Measurements from ENCODE around the gene PHF21A.

Gene PHF21A

DNA sequence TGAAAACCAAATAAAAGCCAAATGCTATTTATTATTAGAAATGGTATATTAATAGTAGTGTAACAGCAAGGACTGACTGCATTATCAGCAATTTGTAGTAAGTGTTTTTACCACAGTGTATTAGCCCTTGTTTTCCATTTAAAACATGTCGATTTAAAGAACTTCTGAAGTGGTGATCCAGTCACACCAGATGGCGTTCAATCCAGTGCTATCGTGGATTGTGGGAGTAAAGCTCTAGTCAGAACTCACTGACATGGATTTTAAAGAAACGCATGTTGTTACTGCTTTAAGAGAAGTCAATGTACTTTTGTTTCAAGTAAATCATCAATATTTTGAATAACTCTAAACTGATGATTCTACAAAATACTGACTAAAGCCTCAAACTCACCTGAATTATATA lies 147.7 kb downstream of the PHF21A start:
- no peak for DNase-seq

DNA sequence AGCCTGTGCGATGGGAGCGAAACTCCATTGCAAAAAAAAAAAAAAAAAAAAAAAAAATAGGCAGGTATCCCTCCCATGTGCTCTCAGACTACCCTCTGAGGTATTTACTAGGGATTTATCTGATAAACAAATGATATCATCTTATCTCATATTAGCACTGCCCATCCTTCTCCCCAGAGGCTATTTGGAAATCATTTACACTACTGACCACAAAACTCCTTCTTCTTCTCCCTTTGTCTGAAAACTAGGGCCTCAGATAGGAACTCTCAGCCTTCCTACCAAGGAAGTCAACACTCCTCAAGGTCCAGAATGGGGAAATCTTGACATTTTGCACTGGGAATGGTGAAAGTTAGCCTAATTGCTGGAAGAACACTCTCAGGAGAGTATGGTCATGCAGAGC lies 152.4 kb downstream of the PHF21A start:
- no peak for DNase-seq

DNA sequence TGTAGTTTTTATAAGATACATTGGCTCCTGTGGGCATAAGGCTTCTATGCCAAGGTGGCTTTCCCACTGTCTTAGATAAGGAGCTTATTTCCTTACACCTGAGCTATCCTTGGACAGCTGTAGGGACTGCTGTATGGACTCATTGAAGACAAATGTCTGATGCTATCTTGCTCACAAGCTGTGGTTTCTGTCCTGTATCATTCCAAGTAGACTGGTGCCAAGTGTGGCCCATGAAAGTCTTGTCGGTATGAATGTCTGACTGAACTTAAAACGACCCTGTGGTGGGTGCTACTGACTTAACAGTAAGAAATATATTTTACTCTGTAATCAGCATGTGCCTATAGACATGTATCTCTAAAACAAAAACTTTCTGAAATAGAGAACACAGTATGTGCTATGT lies 153.7 kb downstream of the PHF21A start:
- DNase-seq = no peak

DNA sequence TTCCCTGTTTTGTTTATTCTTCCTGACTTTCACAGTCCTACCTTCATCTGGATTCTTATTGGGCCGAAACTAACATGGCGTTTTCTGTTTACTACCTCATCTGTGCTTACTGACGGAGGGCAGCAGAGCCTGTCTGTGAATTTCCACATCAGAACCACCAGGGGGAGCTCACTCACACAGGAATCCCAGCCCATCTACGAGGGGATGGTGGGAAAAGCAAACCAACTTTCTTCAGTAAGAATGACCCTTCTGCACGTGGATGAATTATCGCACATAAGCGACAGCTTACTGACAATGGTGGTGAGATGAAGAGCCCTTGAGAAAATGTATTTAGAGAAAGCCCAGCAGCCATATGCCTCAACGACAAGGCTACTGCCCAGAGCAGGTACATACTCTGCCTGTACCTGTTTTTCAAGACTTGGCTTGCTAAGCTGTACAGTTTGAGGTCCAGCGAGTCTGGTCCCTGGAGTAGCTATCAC lies 156.3 kb downstream of the PHF21A start:
- DNase-seq = peak; percentile 77

DNA sequence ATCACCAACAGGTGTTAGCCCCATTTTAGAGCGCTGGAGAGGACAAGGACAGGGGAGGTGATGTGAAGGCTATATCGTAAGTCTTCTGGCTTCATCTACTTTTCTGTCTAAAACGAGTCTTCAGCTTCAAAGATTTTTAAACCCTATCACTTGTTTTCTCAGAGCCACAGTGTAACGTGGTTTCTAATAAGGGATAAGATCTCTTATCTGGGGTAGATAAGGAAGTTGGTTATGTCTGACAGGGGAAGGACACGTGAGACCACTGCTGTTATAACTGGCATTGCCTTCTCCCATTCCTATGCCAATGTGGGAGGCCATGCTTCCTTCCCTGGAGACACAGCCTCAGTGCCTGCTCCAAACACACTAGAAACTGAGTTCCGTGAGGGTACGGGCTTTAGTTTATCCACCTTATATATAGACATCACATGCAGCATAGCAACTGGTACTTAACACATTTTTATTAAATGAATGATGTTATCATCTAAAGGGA lies 159.5 kb downstream of the PHF21A start:
- DNase-seq = no peak

DNA sequence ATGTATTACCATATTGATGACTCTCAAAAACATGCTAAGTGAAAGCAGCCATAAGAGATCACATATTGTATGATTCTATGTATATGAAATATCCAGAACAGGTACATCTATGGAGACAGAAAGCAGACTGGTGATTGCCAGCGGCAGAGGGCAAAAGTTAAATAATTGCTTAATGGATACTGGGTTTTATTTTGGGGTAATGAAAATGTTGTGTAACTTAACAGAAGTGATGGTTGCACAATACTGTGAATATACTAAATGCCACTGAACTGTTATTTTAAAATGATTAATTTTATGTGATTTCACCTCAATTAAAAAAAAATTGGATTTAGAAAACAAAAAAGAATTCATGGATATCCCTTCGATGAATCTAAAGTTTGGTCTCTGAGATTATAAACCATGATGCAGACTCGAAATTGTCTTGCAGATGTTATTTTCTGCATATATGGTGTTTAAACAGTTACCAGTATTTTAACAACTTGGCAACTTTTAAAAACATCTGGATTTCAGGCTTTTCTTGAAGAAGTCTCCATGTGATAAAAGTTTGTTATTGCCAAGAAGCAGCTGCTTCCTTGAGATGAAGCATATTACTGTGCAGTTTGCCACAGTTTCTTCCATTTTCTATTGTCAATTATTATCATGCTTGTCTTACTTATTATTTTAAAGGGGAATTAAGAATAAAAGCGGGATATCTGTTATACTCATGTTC lies 160.7 kb downstream of the PHF21A start:
- DNase-seq = peak; percentile 20

DNA sequence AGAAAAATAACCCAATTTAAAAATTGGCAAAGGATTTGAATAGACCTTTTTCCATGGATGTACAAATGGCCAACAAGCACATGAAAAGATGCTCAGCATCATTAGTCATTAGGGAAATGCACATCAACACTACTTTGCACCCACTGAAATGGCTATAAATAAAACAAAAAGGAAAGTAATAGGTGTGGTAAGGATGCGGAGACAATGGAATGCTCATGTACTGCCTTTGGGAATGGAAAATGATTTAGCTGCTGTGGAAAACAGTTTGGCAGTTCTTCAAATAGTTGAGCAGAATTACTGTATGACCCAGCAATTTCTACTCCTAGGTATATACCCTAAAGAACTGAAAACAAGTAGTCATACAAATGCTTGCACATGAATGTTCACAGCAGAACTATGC lies 161.4 kb downstream of the PHF21A start:
- DNase-seq = no peak

DNA sequence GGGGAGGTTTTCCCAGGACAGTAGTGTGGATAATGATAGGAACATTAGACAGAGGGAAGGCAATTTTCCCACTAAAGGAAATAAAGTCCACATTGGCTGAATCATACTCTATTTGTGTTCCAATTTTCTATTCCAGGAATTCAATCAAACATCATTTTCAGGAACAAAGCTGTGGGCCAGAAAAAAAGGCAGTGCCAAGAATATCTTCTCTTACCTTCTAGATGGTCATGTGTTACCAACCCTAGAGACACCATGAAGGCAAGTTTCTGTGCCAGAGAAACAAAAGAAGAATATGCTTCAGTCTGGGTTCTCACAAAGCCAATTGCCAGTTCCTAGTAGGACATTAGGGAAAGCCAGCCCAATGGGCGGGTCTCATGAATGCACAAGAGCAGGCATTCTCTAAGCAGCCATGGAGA lies 171.3 kb downstream of the PHF21A start:
- DNase-seq = no peak

DNA sequence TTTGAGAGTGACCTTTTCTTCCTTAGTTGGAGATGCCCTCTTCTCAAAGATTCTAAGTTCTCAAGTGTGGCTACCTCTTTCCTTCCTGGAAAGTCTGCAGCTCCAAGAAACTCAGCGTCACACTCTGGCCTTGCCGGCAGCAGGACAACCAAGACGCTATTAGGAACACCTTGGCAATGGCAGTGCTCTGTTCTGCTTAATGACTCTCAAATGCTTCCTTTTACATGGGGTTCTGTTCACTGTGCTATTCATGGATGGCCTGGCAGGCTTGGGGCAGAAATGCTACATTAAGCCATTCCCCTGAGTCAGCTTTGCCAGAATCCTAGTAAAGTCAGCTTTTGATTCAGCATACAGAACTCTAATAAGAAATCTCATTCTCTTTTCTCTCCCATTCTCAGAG lies 172.9 kb downstream of the PHF21A start:
- no peak for DNase-seq

DNA sequence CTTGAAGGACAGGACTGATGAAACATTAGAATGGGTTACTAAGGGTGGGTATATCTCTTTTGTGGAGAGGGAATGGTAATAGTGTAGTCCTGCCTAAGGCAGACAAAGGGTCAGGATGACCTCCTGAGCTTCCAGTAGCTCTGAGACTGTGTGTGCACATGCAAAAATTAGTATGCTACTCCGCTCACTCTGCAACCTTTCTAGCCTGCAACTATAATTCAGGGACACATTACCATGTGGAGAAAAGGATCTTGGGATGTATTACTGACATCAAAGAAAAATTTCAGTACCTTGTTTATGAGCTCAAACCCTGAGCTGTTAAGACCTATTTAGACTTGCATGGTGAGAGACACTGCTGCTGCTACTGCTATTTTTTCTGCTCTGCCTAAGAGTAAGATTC lies 173.4 kb downstream of the PHF21A start:
- no peak for DNase-seq

DNA sequence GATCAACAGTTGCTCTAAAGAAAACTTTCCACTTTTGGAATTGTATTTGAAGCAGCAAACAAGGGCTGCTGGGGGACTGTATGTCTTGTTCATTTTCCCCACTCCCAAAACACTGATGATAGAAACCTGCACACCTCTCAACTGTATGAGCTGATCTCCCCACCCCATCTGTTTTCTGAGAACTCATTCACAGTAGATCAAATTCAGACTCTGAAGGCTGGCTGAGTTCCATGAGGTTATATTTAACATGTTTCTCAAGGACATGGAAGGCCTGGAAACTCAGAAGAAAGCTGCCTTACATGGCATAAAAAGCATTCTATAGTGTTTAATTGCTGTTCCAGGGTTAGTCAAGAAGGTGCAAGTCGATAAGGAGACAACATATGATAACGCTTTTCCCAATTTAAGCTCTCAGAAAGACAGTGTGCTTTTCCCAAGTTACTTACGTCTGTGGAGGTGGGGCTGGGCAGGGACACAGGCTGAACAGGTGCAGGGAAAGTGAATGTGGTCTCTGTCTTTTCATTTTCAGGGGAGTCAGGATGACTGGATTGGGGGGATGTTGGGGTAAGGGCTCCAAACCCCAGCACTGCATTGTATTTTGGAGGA lies 175.8 kb downstream of the PHF21A start:
- no peak for DNase-seq

DNA sequence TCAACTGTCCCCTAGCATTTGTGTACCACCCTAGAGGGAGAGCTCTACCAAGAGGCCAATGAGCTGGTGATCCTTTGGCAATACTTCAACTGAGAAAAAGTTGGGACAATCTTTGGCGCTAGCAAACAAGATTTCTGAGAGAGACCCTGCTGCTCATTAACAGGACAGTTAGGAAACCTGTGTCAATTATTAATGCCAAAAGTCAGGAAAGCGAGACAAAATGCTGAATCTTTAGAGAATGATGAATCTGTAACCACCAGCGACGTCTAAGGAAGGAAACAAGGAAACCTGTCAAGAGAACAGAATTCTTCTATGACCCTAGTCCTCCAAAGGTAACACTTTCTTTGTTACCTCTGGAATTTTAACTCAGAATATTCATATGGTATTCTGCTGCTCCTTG lies 178.9 kb downstream of the PHF21A start:
- no peak for DNase-seq

DNA sequence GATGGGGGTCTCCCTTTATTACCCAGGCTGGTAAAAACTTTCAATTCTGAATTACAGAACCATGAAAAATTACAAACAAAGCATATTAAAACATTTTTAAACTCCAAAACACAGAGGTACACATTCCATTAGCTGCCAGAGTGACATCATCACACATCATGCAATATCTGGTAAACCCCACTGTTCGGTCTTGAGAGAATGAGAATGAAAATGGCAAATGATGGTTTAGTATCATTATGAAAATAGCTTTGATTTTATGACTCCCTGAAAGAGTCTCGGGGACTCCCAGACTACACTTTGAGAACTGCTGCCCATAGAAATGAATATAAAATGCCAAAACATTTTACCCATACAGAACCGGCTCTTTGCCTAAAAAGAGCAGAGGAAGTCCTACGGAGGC lies 180.0 kb downstream of the PHF21A start:
- DNase-seq = no peak

DNA sequence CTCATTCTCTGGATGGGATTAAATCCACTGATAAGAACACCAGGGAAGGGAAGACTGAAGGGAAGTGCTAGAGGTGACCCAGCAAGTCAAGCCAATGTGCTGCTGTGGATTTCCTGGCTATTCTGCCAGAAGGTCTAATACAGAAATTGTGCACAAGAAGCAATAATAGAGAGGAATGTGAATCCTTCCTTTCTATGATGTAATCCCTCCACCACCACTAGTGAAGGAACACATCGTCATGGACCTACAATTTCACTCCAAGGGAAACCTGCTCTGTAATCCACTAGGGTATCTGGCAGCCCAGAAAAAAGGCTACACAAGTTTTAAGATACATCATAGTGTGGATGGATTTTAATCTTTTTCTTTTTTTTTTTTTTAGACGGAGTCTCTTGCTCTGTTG lies 181.4 kb downstream of the PHF21A start:
- DNase-seq = no peak

DNA sequence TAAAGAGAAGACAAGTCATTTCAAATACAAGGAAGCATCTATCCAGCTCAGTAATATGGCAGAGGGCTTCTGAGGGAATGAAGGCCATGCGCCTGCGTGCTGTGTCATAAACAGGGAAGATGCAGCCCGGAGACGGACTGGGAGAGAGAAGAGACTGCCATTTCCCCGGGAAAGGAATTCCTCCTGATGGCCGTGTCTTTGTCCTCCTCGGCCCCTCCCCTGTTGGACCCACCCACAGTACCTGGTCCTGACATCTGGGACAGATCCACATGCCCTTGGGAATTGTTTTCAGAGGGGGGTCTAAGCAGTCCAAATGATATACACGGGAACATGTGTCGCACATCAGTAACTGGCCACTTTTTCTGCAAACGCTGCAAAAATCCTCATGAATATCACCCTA lies 183.3 kb downstream of the PHF21A start:
- no peak for DNase-seq

DNA sequence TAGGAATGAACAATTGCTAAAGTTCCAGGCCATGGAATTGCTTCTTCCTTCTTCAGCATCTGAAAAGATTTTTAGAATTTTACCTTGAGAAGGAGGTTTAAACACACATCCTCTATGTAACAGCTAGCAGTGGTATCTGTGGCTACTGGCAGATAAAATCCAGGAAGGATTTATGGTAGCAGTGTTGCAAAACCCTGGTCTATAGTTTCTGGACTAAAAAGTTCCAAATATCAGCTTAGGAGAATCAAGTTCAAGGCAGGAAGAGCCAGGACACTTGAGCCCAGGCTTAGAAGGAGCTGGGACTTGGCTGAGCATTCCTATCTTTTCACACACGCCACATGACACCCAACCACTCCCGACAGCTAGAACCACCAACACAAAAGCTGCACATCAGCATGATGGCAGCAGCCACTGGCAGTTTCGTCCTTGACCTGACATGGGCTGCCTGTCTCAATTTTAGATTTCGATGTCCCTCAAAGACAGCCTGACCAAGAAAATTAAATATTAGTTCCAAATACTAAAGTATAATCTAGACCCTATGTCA lies 184.7 kb downstream of the PHF21A start:
- DNase-seq = no peak

DNA sequence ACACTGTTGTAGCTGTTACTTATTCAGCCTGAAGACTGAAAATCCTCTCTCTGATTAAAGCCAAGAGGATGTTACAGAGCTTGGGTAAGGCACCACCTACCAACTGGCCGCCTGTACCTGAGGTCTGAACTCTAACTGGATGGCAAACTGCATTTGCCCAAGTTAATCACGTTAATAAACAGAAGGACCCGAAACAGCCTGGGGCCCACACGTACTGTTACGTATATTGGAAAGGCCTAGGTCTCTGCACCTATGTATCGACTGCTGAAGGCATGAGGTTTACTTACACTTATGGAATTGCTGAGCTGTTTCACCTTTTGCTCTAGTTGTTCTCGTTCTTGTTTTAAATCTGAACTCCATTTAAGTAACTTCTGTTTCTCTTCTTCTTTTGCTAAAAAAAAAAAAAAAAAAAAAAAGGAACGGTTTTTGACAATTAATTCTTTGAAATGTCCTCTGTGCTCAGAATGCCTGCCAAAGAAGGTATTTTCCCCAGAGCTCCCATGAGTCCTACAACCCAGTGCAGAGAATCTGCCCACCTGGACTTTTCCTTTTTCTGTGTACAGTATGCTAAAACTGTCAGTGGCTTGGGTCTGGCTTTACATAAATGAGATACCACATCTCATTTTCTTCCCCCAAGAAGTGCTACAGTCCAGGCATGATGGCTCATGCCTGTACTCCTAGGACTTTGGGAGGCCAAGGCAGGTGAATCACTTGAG lies 185.7 kb downstream of the PHF21A start:
- DNase-seq = no peak

DNA sequence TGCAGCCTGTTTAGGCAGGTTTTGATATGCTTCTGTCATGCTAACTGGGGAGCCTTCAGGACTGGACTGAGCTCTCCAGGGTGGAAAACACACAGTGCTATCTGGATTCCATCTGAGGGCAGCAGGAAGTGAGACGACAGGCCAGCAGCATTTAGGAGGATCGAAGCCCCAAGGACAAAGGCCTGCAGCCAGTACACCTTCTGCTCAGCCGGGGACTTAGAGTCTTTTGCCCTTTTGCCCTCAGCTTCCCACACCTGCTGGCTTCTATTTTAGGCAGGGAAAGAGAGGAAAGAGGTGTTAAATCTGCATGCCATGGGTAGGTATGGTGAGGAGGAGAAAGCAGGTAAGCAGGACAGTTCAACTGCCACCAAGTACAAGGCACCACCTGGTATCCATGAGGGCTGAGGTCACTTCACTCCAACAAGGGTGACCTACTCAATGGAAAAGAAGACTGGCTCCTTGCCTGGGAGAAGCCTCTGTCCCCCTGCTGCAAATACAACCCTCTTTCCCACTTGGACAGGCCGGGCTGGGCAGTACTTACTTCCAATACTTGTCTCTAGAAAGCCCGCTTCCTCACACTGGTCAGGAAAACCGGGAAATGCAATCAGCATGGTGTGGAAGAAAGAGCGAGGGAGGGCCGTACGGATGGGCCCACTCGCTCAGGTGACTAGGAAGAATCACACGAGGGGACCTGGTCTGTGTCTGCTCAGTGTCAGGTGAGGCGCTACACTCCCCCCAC lies 186.5 kb downstream of the PHF21A start:
- no peak for DNase-seq

DNA sequence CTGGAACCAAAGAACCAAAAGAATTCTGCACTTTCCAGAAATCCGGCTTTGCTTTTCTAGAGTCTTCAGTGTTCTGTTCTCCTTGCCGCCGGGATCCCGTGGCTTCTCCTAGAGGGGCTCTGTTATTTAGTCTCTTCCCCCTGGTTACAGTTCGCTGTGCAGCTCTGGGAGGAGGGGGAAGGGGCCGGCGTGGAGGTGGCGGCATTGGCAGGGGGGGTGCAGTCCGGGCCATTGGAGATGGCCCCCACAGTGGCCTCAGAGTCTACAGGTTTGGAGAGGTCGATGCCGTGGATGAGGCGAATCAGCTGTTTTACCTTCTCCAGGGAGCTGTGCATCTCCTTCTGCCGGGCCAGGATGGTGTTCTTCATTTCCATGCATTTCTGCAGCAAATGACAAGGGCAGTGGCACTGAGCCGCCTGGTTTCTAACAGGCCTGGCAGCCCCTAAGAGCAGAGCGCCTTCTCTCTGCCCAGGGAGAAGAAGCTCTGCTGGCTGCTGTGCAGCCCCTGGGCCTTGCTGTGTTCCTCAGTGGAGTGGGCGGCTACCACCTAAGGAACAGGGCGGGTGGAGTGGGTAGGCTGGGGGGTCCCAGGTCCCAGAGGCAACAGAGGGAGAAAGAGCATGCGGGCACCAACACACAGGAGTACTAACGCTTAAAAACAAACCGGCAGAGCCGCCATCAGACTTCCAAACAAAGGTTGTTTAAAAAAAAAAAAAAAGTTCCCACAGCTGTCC lies 187.2 kb downstream of the PHF21A start:
- no peak for DNase-seq

DNA sequence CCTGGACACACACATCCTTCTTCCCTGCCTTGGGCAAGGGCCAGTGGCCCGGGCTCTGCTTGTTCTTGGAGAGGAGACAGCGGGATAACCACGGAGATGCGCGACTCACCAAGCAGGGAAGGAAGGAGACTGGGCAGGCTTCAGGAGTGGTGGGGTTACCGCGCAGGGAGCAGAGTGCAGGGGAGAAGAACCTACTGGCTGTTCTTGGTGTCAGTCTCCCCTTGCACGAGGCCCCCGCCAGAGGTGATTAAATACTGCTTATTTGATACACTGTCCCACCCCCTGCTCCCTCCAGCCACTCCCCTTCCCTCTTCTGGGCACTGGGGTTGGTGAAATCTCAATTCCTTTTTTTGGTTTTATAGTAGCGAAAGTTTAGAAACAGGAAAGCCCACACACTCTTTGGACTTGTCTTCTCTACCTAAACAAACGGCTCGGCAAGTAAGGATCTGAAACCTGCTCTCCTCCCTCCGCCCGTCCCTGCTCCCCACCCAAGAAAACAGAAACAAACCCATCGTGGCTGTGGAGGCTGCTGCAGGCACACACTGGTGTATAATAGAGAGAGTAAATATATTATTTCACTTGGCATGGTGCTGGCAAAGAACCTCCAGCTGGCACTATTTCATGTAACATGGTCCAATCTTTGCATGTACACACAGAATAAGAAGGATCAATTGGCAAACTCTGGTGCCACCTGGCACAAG lies 188.0 kb downstream of the PHF21A start:
- peak; percentile 67 for DNase-seq

DNA sequence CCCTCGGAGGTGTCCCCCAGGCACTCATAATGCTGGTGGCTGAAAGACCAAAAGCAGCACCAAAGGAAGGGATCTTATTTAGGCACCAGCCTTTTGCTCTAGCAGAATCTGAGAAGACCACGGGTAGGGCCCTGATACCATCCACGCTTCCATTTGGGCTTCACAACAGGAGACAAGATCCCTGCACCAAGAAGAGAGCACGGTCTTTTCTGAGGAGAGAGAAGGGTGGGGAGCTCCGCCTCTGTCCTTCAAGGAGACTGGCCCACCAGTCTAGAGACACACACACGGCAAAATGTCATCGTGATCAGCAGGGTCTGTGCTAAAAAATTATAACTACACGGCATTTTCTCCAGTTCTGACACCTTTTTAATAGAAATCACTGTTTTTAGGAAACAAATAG lies 189.0 kb downstream of the PHF21A start:
- no peak for DNase-seq

DNA sequence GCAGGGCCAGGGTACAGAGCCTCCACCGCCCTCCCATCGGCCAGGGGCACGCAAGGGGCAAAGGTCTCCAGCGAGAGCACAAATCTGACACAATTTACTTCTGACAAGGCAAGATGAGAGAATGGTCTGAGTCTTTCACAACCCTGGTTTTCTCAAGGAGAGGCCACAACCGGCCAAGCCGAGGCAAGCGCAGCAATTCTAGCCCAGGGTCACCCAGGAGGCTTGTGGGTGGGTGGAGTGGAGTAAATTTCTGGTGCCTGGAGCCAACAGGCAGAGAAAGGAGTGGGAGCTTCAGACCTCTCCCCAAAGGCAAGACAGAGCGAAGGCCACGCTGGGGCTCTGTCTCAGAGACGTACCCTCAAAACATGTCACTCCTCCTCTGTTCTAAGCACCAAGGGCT lies 189.5 kb downstream of the PHF21A start:
- no peak for DNase-seq
